SK-N-SH (cell line): Measurements from ENCODE around the gene LSM8. TPM values are rescaled to one million over a fixed set of nuclear protein-coding genes. Genes with fewer than 3 reads are reported as not detected.
A peak's percentile ranks its signal among the peaks of the same experiment; 100 is the strongest.

Source experiments
- CTCF ChIA-PET: fragments of 300-600, 350-600 bp; formaldehyde crosslinking; extraction: SDS; loops from one replicate; lab custom pipeline; 2021; lab: Yijun Ruan, JAX
- POLR2A ChIA-PET: fragments of 350-600 bp; sonication (Branson Sonifier 250); formaldehyde crosslinking; extraction: SDS; loops from one replicate; lab custom pipeline; 2020; ENCODE audit warnings: antibody characterized with exemption, inconsistent platforms; lab: Yijun Ruan, JAX
- DNase-seq: peaks from one replicate; pipeline ENCODE4 v3.0.0; 2012
- H2AFZ ChIP-seq: fragments of 200-600 bp; sonication (generic); 2 replicates; pipeline ENCODE4 v1.8.1; 2016; ENCODE audit warnings: antibody characterized with exemption, mild to moderate bottlenecking, low read depth
- H3F3A ChIP-seq: fragments of 200-600 bp; sonication (generic); replicated peaks from 2 replicates; pipeline ENCODE3; 2016; ENCODE audit warnings: antibody characterized with exemption, mild to moderate bottlenecking; ENCODE audit not compliant: insufficient read depth
- H3K27ac ChIP-seq, 2 experiments: fragments of 200-500 bp in 1 of 2; fragments of 200-600 bp in 1 of 2; sonication (Bioruptor generic) in 1 of 2; sonication (generic), shearing (Covaris generic) in 1 of 2; 2 replicates each; pipeline versions ENCODE4 v1.5.1 to v1.6.1; 2014 to 2016; ENCODE audit warnings: low read depth in 2 of 2, inconsistent platforms in 1 of 2, low read length in 1 of 2, mild to moderate bottlenecking in 1 of 2, mixed read lengths in 1 of 2
- H3K27me3 ChIP-seq: fragments of 200-600 bp; sonication (generic), shearing (Covaris generic); 2 replicates; pipeline ENCODE4 v1.6.1; 2016; ENCODE audit warnings: mixed run types; ENCODE audit not compliant: insufficient read depth
- H3K36me3 ChIP-seq, 2 experiments: fragments of 200-500 bp in 1 of 2; fragments of 200-600 bp in 1 of 2; sonication (Bioruptor generic) in 1 of 2; sonication (generic) in 1 of 2; replicated peaks in 1 of 2; 2 replicates each; pipeline versions ENCODE3 to v1.5.1; 2014 to 2016; ENCODE audit warnings: low read length in 1 of 2, mild to moderate bottlenecking in 1 of 2; ENCODE audit not compliant: insufficient read depth in 2 of 2, control insufficient read depth in 1 of 2
- H3K4me1 ChIP-seq, 2 experiments: fragments of 200-500 bp in 1 of 2; fragments of 200-600 bp in 1 of 2; sonication (Bioruptor generic) in 1 of 2; sonication (generic), shearing (Covaris generic) in 1 of 2; 2 replicates each; pipeline versions ENCODE4 v1.5.1 to v1.6.1; 2014 to 2016; ENCODE audit warnings: low read depth in 1 of 2, low read length in 1 of 2, mixed run types in 1 of 2; ENCODE audit not compliant: insufficient read depth in 2 of 2, control insufficient read depth in 1 of 2
- H3K4me2 ChIP-seq: fragments of 200-600 bp; sonication (generic), shearing (Covaris generic); 2 replicates; pipeline ENCODE4 v1.6.1; 2017; ENCODE audit warnings: mixed run types
- H3K4me3 ChIP-seq, 2 experiments: fragments of 200-500 bp in 1 of 2; fragments of 200-600 bp in 1 of 2; sonication (Bioruptor generic) in 1 of 2; sonication (generic), shearing (Covaris generic) in 1 of 2; 2 replicates each; pipeline versions ENCODE4 v1.5.1 to v1.8.1; 2014 to 2016; ENCODE audit warnings: low read depth in 2 of 2, inconsistent platforms in 1 of 2, low read length in 1 of 2, mild to moderate bottlenecking in 1 of 2, mixed read lengths in 1 of 2, moderate library complexity in 1 of 2
- H3K79me2 ChIP-seq: fragments of 200-600 bp; sonication (generic); 2 replicates; pipeline ENCODE4 v1.8.1; 2017; ENCODE audit warnings: mild to moderate bottlenecking; ENCODE audit not compliant: insufficient read depth
- H3K9ac ChIP-seq: fragments of 200-600 bp; sonication (generic); 2 replicates; pipeline ENCODE4 v1.6.1; 2017; ENCODE audit warnings: mixed run types
- H3K9me2 ChIP-seq: fragments of 200-600 bp; sonication (generic); 2 replicates; pipeline ENCODE4 v1.6.1; 2017; ENCODE audit warnings: mixed run types
- H3K9me3 ChIP-seq: fragments of 200-600 bp; sonication (generic); 2 replicates; pipeline ENCODE4 v1.6.1; 2017; ENCODE audit warnings: mixed run types, mild to moderate bottlenecking, moderate library complexity
- H4K20me1 ChIP-seq: fragments of 200-600 bp; sonication (generic); 2 replicates; pipeline ENCODE4 v1.6.1; 2017; ENCODE audit warnings: mild to moderate bottlenecking, mixed run types; ENCODE audit not compliant: insufficient read depth
- CHD2 ChIP-seq: fragments of 150-350 bp; IDR thresholded peaks from 2 replicates; pipeline ENCODE4 v1.6.1; 2018; ENCODE audit warnings: low read length; ENCODE audit not compliant: partially characterized antibody
- CTCF ChIP-seq: fragments of 200-600 bp; sonication (generic); IDR thresholded peaks from 2 replicates; pipeline ENCODE4 v1.6.1; 2017; ENCODE audit warnings: antibody characterized with exemption, mild to moderate bottlenecking, moderate library complexity
- EP300 ChIP-seq, 2 experiments: IDR thresholded peaks; 2 replicates each; pipeline versions ENCODE4 v1.4.0 to v1.6.1; 2012; ENCODE audit warnings: borderline replicate concordance in 1 of 2, low read depth in 1 of 2, low read length in 1 of 2
- EZH2phosphoT487 ChIP-seq: fragments of 200-600 bp; sonication (generic); IDR thresholded peaks from 2 replicates; pipeline ENCODE4 v1.6.1; 2017; ENCODE audit warnings: low read depth, mixed run types, mild to moderate bottlenecking, antibody characterized with exemption, moderate library complexity, borderline replicate concordance
- FOSL2 ChIP-seq: IDR thresholded peaks from 2 replicates; pipeline ENCODE4 v1.4.0; 2012; ENCODE audit warnings: low read depth, mild to moderate bottlenecking, moderate library complexity, borderline replicate concordance
- FOXJ3 ChIP-seq: sonication (generic); formaldehyde crosslinking; IDR thresholded peaks from 2 replicates; pipeline ENCODE4 v1.5.1; 2020; ENCODE audit warnings: mild to moderate bottlenecking, missing genetic modification reagents
- JUND ChIP-seq: IDR thresholded peaks from 2 replicates; pipeline ENCODE4 v1.4.0; 2012
- NFIC ChIP-seq: IDR thresholded peaks from 2 replicates; pipeline ENCODE4 v1.4.0; 2012; ENCODE audit warnings: borderline replicate concordance
- RAD21 ChIP-seq: IDR thresholded peaks from 2 replicates; pipeline ENCODE4 v1.6.1; 2012; ENCODE audit warnings: mild to moderate bottlenecking, low read length
- RCOR1 ChIP-seq: fragments of 150-350 bp; IDR thresholded peaks from 2 replicates; pipeline ENCODE4 v1.6.1; 2017; ENCODE audit warnings: antibody characterized with exemption, low read length
- RXRA ChIP-seq: IDR thresholded peaks from 2 replicates; pipeline ENCODE4 v1.4.0; 2012; ENCODE audit warnings: low read depth, mild to moderate bottlenecking, borderline replicate concordance
- TAF1 ChIP-seq: IDR thresholded peaks from 2 replicates; pipeline ENCODE4 v1.6.1; 2012; ENCODE audit warnings: low read depth, mild to moderate bottlenecking, low read length, moderate library complexity, borderline replicate concordance
- TCF12 ChIP-seq: IDR thresholded peaks from 2 replicates; pipeline ENCODE4 v1.4.0; 2012
- TEAD4 ChIP-seq: IDR thresholded peaks from 2 replicates; pipeline ENCODE4 v1.4.0; 2012; ENCODE audit warnings: mild to moderate bottlenecking, borderline replicate concordance; ENCODE audit not compliant: insufficient read depth
- YY1 ChIP-seq: IDR thresholded peaks from 2 replicates; pipeline ENCODE4 v1.4.0; 2012; ENCODE audit warnings: low read depth, mild to moderate bottlenecking
- WGBS: methylation state at CpG from one replicate; pipeline ENCODE4 v1.1.6; 2017; ENCODE audit warnings: low lambda C conversion rate; 5-methylcytosine and 5-hydroxymethylcytosine counted together
- polyA plus RNA-seq, 3 experiments: library from polyadenylated mRNA; depleted of rRNA; stranded (reverse); fragments of >200 nt; gene quantifications; 2 replicates each; pipeline ENCODE4 v1.2.3, GENCODE V29; 2012
- TF ChIP-seq, protein P1 (sequence below): IDR thresholded peaks from 2 replicates; pipeline ENCODE4 v1.4.0; 2012; ENCODE audit warnings: low read depth
- TF ChIP-seq, protein P2 (sequence below): fragments of 150-350 bp; IDR thresholded peaks from 2 replicates; pipeline ENCODE4 v1.6.1; 2016; ENCODE audit warnings: mild to moderate bottlenecking, low read depth, low read length

Gene LSM8
- polyA plus RNA-seq, 1 of the 3 experiments (the other 2 are of a cell fraction), result 52.8 TPM

GRCh38 chr7:118224521-118224920, 40.6 kb downstream of the LSM8 start, which contains the start of gene ANKRD7:
Gene ANKRD7, plus strand, starts transcription at chr7:118224704. Its CDS starts 127 bp downstream, at chr7:118224831.
- Histone ChIP-seq H2AFZ (no peak within 1 kb of the TSS), H4K20me1 (no peaks in the 10 kb centered on the region), H3K9me3 (no peaks in the 10 kb centered on the region), H3K79me2 (no peaks in the 10 kb centered on the region), H3K27ac (no peak within 1 kb of the TSS), H3K9me2 (no peaks in the 10 kb centered on the region), H3F3A (no peaks in the 10 kb centered on the region), H3K4me2 (no peak within 1 kb of the TSS), H3K9ac (no peak within 1 kb of the TSS), H3K27me3 (no peaks in the 10 kb centered on the region), H3K4me3 (no peak within 1 kb of the TSS), H3K4me1 (no peaks in the 10 kb centered on the region), H3K36me3 (no peaks in the 10 kb centered on the region)
- TF ChIP-seq TAF1 (no peak), RCOR1 (no peak), CHD2 (no peak), TCF12 (no peak), YY1 (no peak), TEAD4 (no peak), NFIC (no peak), EZH2phosphoT487 (no peak), RAD21 (no peak), RXRA (no peak), FOXJ3 (CRISPR knock-in tag) (no peak), EP300 (IDR thresholded peaks at IDR 0.05; ENCODE audit: borderline replicate concordance in 1 of 2, low read depth in 1 of 2, low read length in 1 of 2) (no peak), CTCF (no peak)
- TF ChIP-seq, protein P1, sequence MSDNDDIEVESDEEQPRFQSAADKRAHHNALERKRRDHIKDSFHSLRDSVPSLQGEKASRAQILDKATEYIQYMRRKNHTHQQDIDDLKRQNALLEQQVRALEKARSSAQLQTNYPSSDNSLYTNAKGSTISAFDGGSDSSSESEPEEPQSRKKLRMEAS, result no peak
- TF ChIP-seq, protein P2, sequence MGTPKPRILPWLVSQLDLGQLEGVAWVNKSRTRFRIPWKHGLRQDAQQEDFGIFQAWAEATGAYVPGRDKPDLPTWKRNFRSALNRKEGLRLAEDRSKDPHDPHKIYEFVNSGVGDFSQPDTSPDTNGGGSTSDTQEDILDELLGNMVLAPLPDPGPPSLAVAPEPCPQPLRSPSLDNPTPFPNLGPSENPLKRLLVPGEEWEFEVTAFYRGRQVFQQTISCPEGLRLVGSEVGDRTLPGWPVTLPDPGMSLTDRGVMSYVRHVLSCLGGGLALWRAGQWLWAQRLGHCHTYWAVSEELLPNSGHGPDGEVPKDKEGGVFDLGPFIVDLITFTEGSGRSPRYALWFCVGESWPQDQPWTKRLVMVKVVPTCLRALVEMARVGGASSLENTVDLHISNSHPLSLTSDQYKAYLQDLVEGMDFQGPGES, result no peak
- 81% methylated on average over 16 of the region's 18 CpGs for WGBS
- DNase-seq, result no peak
- CTCF ChIA-PET, result no interaction called here
- POLR2A ChIA-PET, result no interaction called here

GRCh38 chr7:118232837-118233236, 48.9 kb downstream of the LSM8 start:
- no peak overlapping the region for H3K4me3 ChIP-seq
- H3K4me1 ChIP-seq, result no peaks in the 10 kb centered on the region
- no peaks in the 10 kb centered on the region for H3K79me2 ChIP-seq
- 0 out of 2 replicates have a peak overlapping the region, but pooled peaks have one; percentile 16 for H3K4me2 ChIP-seq
- ChIA-PET CTCF (interaction anchor here (1.4 kb wide), 1 partner anchor 10 kb away, joined by 3 read pairs; no protein-coding TSS in a partner anchor), POLR2A (no interaction called here)
- H3K9me2 ChIP-seq, result no peaks in the 10 kb centered on the region
- peaks cover 5% of the 10 kb centered on the region for H3F3A ChIP-seq
- no peak for TF ChIP-seq CHD2
- TF ChIP-seq JUND, result no peak
- no peak for TF ChIP-seq TAF1
- TF ChIP-seq FOSL2, result peak; percentile 12; the same call in 1 of the 2 replicates
- no peaks in the 10 kb centered on the region for H3K36me3 ChIP-seq
- H3K9me3 ChIP-seq, result no peaks in the 10 kb centered on the region
- H3K27ac ChIP-seq, result no peak overlapping the region
- no peak for DNase-seq
- 46% methylated on average over 1 of the region's 1 CpG for WGBS
- no peaks in the 10 kb centered on the region for H4K20me1 ChIP-seq
- H3K9ac ChIP-seq, result no peak overlapping the region
- H3K27me3 ChIP-seq, result no peaks in the 10 kb centered on the region
- peak overlapping the region; percentile 42 for H2AFZ ChIP-seq
